WERI-Rb-1 (cell line): ENCODE measurements around the gene MALT1.
A peak's percentile ranks its signal among the peaks of the same experiment; 100 is the strongest.

Experiments
- DNase-seq: peaks from one replicate; pipeline ENCODE4 v3.0.0-alpha.2; 2020
- H3K27ac ChIP-seq: fragments of 250-450 bp; sonication (Bioruptor Pico); 2 replicates; pipeline ENCODE4 v1.5.1; 2020; ENCODE audit warnings: mild to moderate bottlenecking, moderate library complexity
- H3K27me3 ChIP-seq: fragments of 250-450 bp; sonication (Bioruptor Pico); 2 replicates; pipeline ENCODE4 v1.5.1; 2021; ENCODE audit warnings: mild to moderate bottlenecking, low read depth, moderate library complexity; ENCODE audit not compliant: insufficient read depth, severe bottlenecking
- H3K36me3 ChIP-seq: fragments of 250-450 bp; sonication (Bioruptor Pico); 2 replicates; pipeline ENCODE4 v1.5.1; 2020; ENCODE audit warnings: mild to moderate bottlenecking, moderate library complexity
- H3K4me3 ChIP-seq: 2 replicates; pipeline ENCODE4 v1.5.1; 2011; ENCODE audit warnings: low read depth, mild to moderate bottlenecking, control low read depth, low read length
- H3K9me3 ChIP-seq: fragments of 250-450 bp; sonication (Bioruptor Pico); 2 replicates; pipeline ENCODE4 v1.5.1; 2021; ENCODE audit warnings: mild to moderate bottlenecking, moderate library complexity; ENCODE audit not compliant: severe bottlenecking
- TF ChIP-seq, protein P1 (sequence below): IDR thresholded peaks from 2 replicates; pipeline ENCODE4 v1.5.1; 2011; ENCODE audit warnings: low read depth, mild to moderate bottlenecking, control low read depth, inconsistent platforms, low read length

MALT1 gene

DNA sequence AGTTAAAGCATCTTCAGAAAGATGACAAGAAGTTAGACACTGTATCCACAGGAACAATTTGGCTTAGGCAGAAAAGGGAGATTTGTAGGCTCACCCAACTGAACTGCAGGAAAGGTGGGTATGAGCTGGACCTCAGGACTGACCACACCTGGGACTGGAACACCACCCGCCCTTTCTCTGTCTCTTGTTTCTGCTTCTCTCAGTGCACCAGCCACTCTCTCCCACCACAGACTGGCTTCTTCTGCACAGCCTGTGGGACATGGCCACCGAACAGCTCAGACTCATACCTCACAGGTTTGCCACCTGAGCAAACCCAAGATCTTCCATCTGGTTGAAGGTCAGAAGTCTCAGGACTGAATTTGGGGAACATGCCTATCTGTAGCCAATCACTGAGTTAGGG is 14.2 kb upstream of the MALT1 start:
- Histone ChIP-seq H3K4me3 (no peak overlapping the region), H3K27me3 (no peaks in the 10 kb centered on the region), H3K9me3 (peaks cover 6% of the 10 kb centered on the region), H3K36me3 (no peaks in the 10 kb centered on the region), H3K27ac (no peak overlapping the region)
- TF ChIP-seq, protein P1, sequence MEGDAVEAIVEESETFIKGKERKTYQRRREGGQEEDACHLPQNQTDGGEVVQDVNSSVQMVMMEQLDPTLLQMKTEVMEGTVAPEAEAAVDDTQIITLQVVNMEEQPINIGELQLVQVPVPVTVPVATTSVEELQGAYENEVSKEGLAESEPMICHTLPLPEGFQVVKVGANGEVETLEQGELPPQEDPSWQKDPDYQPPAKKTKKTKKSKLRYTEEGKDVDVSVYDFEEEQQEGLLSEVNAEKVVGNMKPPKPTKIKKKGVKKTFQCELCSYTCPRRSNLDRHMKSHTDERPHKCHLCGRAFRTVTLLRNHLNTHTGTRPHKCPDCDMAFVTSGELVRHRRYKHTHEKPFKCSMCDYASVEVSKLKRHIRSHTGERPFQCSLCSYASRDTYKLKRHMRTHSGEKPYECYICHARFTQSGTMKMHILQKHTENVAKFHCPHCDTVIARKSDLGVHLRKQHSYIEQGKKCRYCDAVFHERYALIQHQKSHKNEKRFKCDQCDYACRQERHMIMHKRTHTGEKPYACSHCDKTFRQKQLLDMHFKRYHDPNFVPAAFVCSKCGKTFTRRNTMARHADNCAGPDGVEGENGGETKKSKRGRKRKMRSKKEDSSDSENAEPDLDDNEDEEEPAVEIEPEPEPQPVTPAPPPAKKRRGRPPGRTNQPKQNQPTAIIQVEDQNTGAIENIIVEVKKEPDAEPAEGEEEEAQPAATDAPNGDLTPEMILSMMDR: no peak
- DNase-seq: no peak

DNA sequence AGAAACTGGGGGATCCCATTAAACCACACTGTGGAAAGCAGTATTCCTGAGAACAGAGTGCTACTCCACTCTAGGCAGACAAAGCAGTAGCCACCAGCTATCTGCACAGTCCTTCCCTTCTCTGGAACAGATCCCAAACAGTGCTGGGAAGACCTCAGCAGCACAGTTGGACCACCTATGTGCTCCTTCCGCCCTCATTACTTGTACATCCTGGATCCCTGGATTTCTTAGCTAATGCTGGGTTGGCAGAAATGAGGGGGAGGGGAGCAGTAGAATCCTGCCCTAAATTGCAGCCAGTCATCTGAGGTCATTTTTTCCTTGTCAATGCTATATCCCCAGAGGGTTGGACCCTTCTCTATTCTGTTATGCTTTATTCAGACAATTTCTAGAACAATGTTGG is 13.8 kb upstream of the MALT1 start:
- TF ChIP-seq, protein P1: no peak
- Histone ChIP-seq H3K27ac (no peak overlapping the region), H3K27me3 (no peaks in the 10 kb centered on the region), H3K36me3 (no peaks in the 10 kb centered on the region), H3K4me3 (no peak overlapping the region), H3K9me3 (peaks cover 6% of the 10 kb centered on the region)
- DNase-seq: no peak

DNA sequence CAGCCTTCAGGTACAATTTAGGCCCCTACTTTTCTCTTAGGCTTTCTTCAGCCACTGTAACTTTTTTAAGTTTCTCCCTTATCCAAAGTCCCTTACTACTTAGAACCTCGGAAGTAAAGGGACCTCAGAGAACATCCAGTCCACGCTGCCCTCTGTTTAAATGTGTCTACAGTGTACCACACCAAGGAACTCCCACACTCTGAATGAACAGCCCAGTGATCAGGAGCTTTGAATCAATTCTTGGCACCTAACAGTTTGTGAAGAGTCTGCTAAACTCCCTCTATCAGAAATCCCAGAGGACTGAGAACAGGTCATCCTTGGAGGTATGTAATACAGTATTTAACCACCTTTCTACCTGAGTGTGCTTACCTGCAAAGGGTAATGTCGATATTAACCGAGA is 11.6 kb upstream of the MALT1 start:
- Histone ChIP-seq H3K36me3 (no peaks in the 10 kb centered on the region), H3K9me3 (peaks cover 6% of the 10 kb centered on the region), H3K27ac (no peak overlapping the region), H3K4me3 (no peak overlapping the region), H3K27me3 (no peaks in the 10 kb centered on the region)
- no peak for DNase-seq
- TF ChIP-seq, protein P1: no peak

DNA sequence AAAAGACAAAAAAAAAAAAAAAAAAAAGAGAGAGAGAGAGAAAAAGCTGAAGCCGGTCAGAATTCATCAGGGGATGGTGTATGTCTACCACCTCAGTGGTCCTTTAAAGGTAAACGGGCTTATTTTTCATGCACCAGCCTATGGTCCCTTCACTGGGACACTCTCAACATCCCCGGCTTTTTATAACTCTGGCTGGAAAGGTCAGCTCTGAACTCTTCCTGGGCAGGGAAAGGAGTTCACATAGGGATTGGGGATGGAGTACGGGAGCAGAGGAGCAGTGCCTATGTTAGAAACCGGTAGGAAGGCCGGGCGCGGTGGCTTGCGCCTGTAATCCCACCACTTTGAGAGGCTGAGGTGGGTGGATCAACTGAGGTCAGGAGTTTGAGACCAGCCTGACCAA is 10.3 kb upstream of the MALT1 start:
- TF ChIP-seq, protein P1: no peak
- no peak overlapping the region for H3K27ac ChIP-seq
- no peaks in the 10 kb centered on the region for H3K36me3 ChIP-seq

DNA sequence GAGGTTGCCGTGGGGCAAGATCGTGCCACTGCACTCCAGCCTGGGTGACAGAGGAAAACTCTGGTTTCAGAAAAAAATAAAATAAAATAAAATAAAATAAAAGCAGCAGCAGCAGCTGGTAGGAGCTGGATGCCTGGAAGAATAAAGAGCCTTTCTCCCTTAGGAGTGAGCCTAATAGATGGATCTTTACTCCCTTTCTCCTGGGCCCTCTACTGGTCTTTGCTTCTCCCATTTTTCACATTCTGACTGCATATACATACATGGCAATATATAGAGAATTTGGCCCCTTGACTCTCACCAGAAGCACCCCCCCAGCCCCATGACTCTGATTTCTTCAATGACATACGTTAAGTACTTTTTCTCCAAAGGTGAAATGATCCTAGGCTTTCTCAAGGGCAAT is 9.8 kb upstream of the MALT1 start:
- Histone ChIP-seq H3K9me3 (peaks cover 2% of the 10 kb centered on the region), H3K36me3 (no peaks in the 10 kb centered on the region), H3K27me3 (no peaks in the 10 kb centered on the region), H3K27ac (no peak overlapping the region), H3K4me3 (no peak overlapping the region)
- DNase-seq: no peak
- TF ChIP-seq, protein P1: peak; percentile 26; the same call in 1 of the 2 replicates

More for the DNA sequence above, 10.3 kb upstream of the MALT1 start:
- no peak for DNase-seq
- Histone ChIP-seq H3K4me3 (no peak overlapping the region), H3K27me3 (no peaks in the 10 kb centered on the region), H3K9me3 (peaks cover 2% of the 10 kb centered on the region)

DNA sequence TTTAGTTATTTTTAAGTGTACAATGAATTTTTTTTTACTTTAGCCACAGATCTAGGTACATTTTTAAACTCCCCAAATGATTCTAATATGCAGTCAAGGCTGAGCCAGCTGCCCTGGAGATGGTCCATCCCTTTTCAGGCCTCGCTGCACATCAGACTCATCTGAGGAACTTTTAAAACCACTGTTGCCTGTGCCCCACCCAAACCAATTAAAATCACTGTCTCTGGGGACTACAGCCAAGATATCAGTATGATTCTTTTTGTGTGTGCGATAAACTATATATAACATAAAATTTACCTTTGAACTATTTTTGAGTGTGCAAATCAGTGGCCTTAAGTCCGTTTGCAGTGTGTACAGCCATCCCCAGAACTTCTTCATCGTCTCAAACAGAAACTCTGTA is 9.1 kb upstream of the MALT1 start:
- peaks cover 2% of the 10 kb centered on the region for H3K9me3 ChIP-seq
- no peak overlapping the region for H3K4me3 ChIP-seq
- H3K27me3 ChIP-seq: no peaks in the 10 kb centered on the region
- TF ChIP-seq, protein P1: no peak
- H3K27ac ChIP-seq: no peak overlapping the region
- no peaks in the 10 kb centered on the region for H3K36me3 ChIP-seq
- DNase-seq: no peak
